Coronary artery (tissue), 2 donors: ENCODE results near the gene CEP104.
"Not testable (repeated sequence)": the region's sequence is repeated elsewhere in the genome, so short reads cannot be mapped to it uniquely, and the experiment has no call there.

ENCODE experiments used
- DNase-seq: peaks from one replicate; pipeline ENCODE4 v3.0.0-alpha.2; 2017; ENCODE audit warnings: low spot score
- H3K27ac ChIP-seq, 2 donors: fragments of 200-600 bp; sonication (generic); one replicate each; pipeline ENCODE4 v1.5.1; 2016 to 2019
- H3K4me3 ChIP-seq: fragments of 200-600 bp; sonication (generic); 2 replicates; pipeline ENCODE4 v1.5.1; 2016; ENCODE audit warnings: mild to moderate bottlenecking, moderate library complexity
- CTCF ChIP-seq: fragments of 200-600 bp; sonication (generic); IDR thresholded peaks from one replicate; pipeline ENCODE4 v1.5.1; 2019; ENCODE audit warnings: antibody characterized with exemption

Gene CEP104

GRCh38 chr1:3803905-3804626 is 52.9 kb downstream of the CEP104 start:
- Histone ChIP-seq H3K4me3 (no peak overlapping the region), H3K27ac (no peak overlapping the region)
- TF ChIP-seq CTCF, result no peak
- no peak for DNase-seq

- H3K27ac ChIP-seq, H3K4me3 ChIP-seq, DNase-seq: not testable (repeated sequence)
Observed at GRCh38 chr1:3800795-3801194, 56.2 kb downstream of the CEP104 start.

- no peak for DNase-seq
- no peak overlapping the region for H3K4me3 ChIP-seq
- TF ChIP-seq CTCF, result no peak
- no peak overlapping the region for H3K27ac ChIP-seq
Observed at GRCh38 chr1:3799976-3800685, 56.9 kb downstream of the CEP104 start.

DNA sequence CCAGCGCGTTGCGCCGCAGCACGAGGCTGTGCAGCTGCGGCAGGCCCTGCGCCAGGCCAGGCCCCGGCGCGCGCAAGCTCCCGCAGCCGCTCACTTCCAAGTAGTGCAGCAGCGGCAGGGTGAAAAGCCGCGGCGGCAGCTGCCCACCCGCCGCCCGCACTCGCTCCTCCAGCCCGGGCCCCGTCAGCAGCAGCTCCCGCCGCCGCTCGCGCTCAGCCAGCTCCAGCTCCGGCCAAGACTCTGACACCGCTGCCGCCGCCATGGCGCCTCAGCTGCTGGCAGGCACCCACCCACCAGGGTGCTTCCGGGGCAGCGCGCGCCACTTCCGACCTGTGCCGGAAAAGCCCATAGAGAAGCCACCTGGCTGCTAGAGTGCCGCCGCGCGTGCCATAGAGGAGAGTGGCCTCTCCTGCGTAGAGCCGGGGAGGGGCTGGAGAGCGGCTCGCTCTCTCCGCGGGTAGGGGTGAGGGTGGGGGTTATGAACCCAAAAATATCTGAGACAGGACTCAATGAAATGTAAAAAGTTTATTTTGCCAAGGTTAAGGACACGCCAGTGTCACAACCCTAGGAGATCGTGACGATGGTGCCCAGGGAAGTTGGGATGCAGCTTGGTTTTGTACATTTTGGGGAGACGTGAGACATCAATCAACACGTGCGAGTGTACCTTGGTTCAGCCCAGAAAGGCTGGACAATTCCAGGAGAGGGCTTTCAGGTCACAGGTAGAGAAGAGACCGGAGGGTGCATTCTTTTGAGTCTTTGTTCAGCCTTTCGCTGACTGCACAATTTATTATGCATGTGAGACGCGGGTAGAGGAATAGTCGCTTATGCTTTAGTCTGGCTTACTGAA is 60.6 kb downstream of the CEP104 start, which contains the start of gene LRRC47:
Gene LRRC47 (minus strand): TSS at position 284 of the 847 bp plus-strand sequence. CDS start 22 bp downstream, at position 262.
- H3K4me3 ChIP-seq, result peak within 1 kb of the TSS; percentile 99
- DNase-seq, result peak; percentile 92
- H3K27ac ChIP-seq, result peak within 1 kb of the TSS; percentile 49 to 84
- no peak for TF ChIP-seq CTCF

GRCh38 chr1:3795453-3796214 is 61.4 kb downstream of the CEP104 start:
- peak overlapping the region; percentile 49 to 84 for H3K27ac ChIP-seq
- peak overlapping the region; percentile 99 for H3K4me3 ChIP-seq
- no peak for DNase-seq
- no peak for TF ChIP-seq CTCF

GRCh38 chr1:3790952-3791351 is 66.1 kb downstream of the CEP104 start:
- H3K4me3 ChIP-seq, result no peak overlapping the region
- no peak for DNase-seq
- no peak overlapping the region for H3K27ac ChIP-seq
- TF ChIP-seq CTCF, result no peak
